Keratinocyte (primary cell): ENCODE data around the gene ZNF23. TPM values are rescaled to one million over a fixed set of nuclear protein-coding genes. Genes with fewer than 3 reads are reported as not detected.

Source experiments
- DNase-seq: peaks from one replicate; pipeline ENCODE4 v3.0.0-alpha.2; 2011; ENCODE audit warnings: low read depth, missing footprints, low spot score
- FAIRE-seq: peaks from 2 replicates; lab custom pipeline; 2011; peaks lifted over from hg19 to GRCh38; lab: Jason Lieb, UNC
- H2AFZ ChIP-seq: 2 replicates; pipeline ENCODE4 v1.6.0; 2012; ENCODE audit warnings: low read length, control low read depth, inconsistent platforms; ENCODE audit not compliant: control insufficient read depth
- H3K27ac ChIP-seq: 2 replicates; pipeline ENCODE4 v1.5.1; 2011; ENCODE audit warnings: low read length; ENCODE audit not compliant: control insufficient read depth, insufficient read depth
- H3K27me3 ChIP-seq: 3 replicates; pipeline ENCODE4 v1.6.0; 2011; ENCODE audit warnings: low read length; ENCODE audit not compliant: control insufficient read depth, insufficient read depth; ENCODE audit errors: extremely low read depth
- H3K36me3 ChIP-seq, 2 experiments: 2 replicates in 1 of 2; 3 replicates in 1 of 2; pipeline ENCODE4 v1.5.1; 2011; ENCODE audit warnings: low read length in 2 of 2, mild to moderate bottlenecking in 1 of 2; ENCODE audit not compliant: control insufficient read depth in 2 of 2, insufficient read depth in 2 of 2; ENCODE audit errors: extremely low read depth in 1 of 2
- H3K4me1 ChIP-seq: 3 replicates; pipeline ENCODE4 v1.5.1; 2011; ENCODE audit warnings: low read length; ENCODE audit not compliant: control insufficient read depth, insufficient read depth; ENCODE audit errors: extremely low read depth
- H3K4me2 ChIP-seq: 3 replicates; pipeline ENCODE4 v1.6.0; 2011; ENCODE audit warnings: low read depth, low read length; ENCODE audit not compliant: control insufficient read depth, insufficient read depth; ENCODE audit errors: extremely low read depth
- H3K4me3 ChIP-seq, 3 experiments: fragments of 200-600 bp in 1 of 3; sonication (generic) in 1 of 3; 2 replicates in 2 of 3; 3 replicates in 1 of 3; pipeline ENCODE4 v1.5.1; 2011 to 2016; ENCODE audit warnings: low read length in 3 of 3, mild to moderate bottlenecking in 3 of 3, control low read depth in 2 of 3, inconsistent platforms in 1 of 3, low read depth in 1 of 3, mixed read lengths in 1 of 3, mixed run types in 1 of 3, moderate library complexity in 1 of 3; ENCODE audit not compliant: control insufficient read depth in 2 of 3, insufficient read depth in 2 of 3; ENCODE audit errors: extremely low read depth in 1 of 3
- H3K79me2 ChIP-seq: 2 replicates; pipeline ENCODE4 v1.6.0; 2012; ENCODE audit warnings: low read length; ENCODE audit not compliant: control insufficient read depth, insufficient read depth
- H3K9ac ChIP-seq: 3 replicates; pipeline ENCODE4 v1.6.0; 2011; ENCODE audit warnings: low read length; ENCODE audit not compliant: control insufficient read depth, insufficient read depth; ENCODE audit errors: extremely low read depth
- H3K9me1 ChIP-seq: 3 replicates; pipeline ENCODE4 v1.6.0; 2011; ENCODE audit warnings: low read length; ENCODE audit not compliant: control insufficient read depth, insufficient read depth; ENCODE audit errors: extremely low read depth
- H3K9me3 ChIP-seq: 2 replicates; pipeline ENCODE4 v1.5.1; 2012; ENCODE audit warnings: low read depth, low read length; ENCODE audit not compliant: control insufficient read depth
- H4K20me1 ChIP-seq: 3 replicates; pipeline ENCODE4 v1.6.0; 2011; ENCODE audit warnings: low read length; ENCODE audit not compliant: control insufficient read depth, insufficient read depth; ENCODE audit errors: extremely low read depth
- CTCF ChIP-seq, 3 experiments: IDR thresholded peaks in 1 of 3; conservative IDR thresholded peaks in 1 of 3; optimal IDR thresholded peaks in 1 of 3; 2 replicates in 2 of 3; 3 replicates in 1 of 3; pipeline versions ENCODE3 to v1.5.1; 2011; ENCODE audit warnings: low read length in 3 of 3, mild to moderate bottlenecking in 3 of 3, moderate library complexity in 2 of 3, control low read depth in 1 of 3, inconsistent platforms in 1 of 3; ENCODE audit not compliant: insufficient read depth in 2 of 3; ENCODE audit errors: extremely low read depth in 1 of 3
- EZH2 ChIP-seq: IDR thresholded peaks from one replicate; pipeline ENCODE4 v1.6.1; 2012; ENCODE audit warnings: inconsistent platforms, mild to moderate bottlenecking, low read length, moderate library complexity
- dilution Hi-C: fragments of 300-500 bp; cut with MboI; formaldehyde crosslinking; loops from one replicate; pipeline ENCODE4 v1.7.0; 2020; ENCODE audit warnings: low sequenced_read_pairs; ENCODE audit not compliant: extremely low pct_ligation_motif_present
- polyA plus RNA-seq, 5 experiments: library from polyadenylated mRNA; depleted of rRNA in 3 of 5; stranded (reverse) in 3 of 5; stranded (forward) in 1 of 5; unstranded in 1 of 5; fragments of >200 nt; gene quantifications; 1 replicate in 1 of 5; 2 replicates in 3 of 5; 3 replicates in 1 of 5; pipeline versions ENCODE4 v1.2.1 to v1.2.3, GENCODE V29; 2011 to 2012; ENCODE audit warnings: missing spikeins in 2 of 5, low read depth in 1 of 5, low replicate concordance in 1 of 5

ZNF23 gene
- polyA plus RNA-seq, 1 donor (not counting 4 experiments of a cell fraction or from before 2014, with no cell fraction given), result 8.2 TPM

DNA sequence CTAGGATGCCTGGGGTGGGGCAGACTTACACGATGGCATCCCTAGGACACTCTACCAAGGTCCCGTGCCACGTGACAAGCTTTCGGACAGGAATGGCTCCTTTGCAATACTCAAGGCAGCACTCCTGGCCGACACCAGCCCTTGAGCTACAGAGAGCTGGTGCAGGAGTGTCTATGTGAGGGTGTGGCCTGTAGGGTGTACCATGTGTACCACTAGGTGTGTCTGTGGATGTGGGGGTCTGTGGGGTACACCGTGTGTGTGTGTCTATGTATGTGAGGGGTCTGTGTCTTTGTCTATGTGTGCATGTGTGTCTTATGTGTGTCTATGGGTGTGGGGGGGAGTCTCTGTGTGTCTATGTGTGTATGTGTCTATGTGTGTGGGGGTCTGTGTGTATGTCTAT is 18.3 kb downstream of the ZNF23 start:
- H3K27me3 ChIP-seq, result no peaks in the 10 kb centered on the region
- no peaks in the 10 kb centered on the region for H3K4me1 ChIP-seq
- no peak overlapping the region for H3K9ac ChIP-seq
- FAIRE-seq, result no peak
- H3K9me1 ChIP-seq, result no peaks in the 10 kb centered on the region
- DNase-seq, result no peak
- H3K4me2 ChIP-seq, result no peak overlapping the region
- dilution Hi-C loops, result no loop called here
- H3K27ac ChIP-seq, result no peak overlapping the region
- no peaks in the 10 kb centered on the region for H3K79me2 ChIP-seq
- TF ChIP-seq EZH2, result no peak
- TF ChIP-seq CTCF (optimal IDR thresholded peaks at IDR 0.05 in 1 of 3, IDR thresholded peaks at IDR 0.05 in 1 of 3, conservative IDR thresholded peaks at IDR 0.05 in 1 of 3; ENCODE audit: extremely low read depth in 1 of 3, insufficient read depth in 2 of 3, low read length in 3 of 3), result no peak
- H3K36me3 ChIP-seq, result peaks cover 2% of the 10 kb centered on the region in 2 experiments
- peaks cover 17% of the 10 kb centered on the region for H3K9me3 ChIP-seq
- no peak overlapping the region for H3K4me3 ChIP-seq
- no peak overlapping the region for H2AFZ ChIP-seq
- H4K20me1 ChIP-seq, result no peaks in the 10 kb centered on the region

DNA sequence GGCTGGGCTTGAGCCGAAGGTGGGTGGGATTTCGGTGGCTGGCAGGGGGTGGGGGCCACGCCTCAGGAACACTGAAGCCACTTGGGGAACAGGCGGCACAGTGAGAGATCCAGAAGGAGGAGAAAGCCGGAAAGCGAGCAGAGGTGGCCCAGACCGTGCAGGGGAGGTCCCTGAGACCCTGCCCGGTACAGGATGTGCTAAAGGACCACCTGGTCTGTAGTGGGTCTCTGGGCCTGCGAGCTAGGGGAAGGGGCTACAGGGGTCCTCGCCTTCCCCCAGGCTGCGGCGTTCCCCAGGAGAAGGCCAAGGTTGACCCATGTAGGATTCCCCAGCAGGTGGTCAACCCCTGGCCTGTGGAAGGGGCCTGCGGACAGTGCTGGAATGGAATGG is 20.0 kb downstream of the ZNF23 start, which contains the start of gene TLE7:
TLE7 (minus strand) TSS at position 4 of the 390 bp plus-strand sequence. CDS start 8,730 bp downstream, outside the sequence.
- FAIRE-seq, result no peak
- no peak within 1 kb of the TSS for H3K4me3 ChIP-seq
- H3K27ac ChIP-seq, result no peak within 1 kb of the TSS
- peaks cover 8% of the 10 kb centered on the region for H3K9me3 ChIP-seq
- H4K20me1 ChIP-seq, result no peaks in the 10 kb centered on the region
- no peaks in the 10 kb centered on the region for H3K27me3 ChIP-seq
- dilution Hi-C loops, result no loop called here
- no peaks in the 10 kb centered on the region for H3K9me1 ChIP-seq
- H2AFZ ChIP-seq, result no peak within 1 kb of the TSS
- no peak within 1 kb of the TSS for H3K4me2 ChIP-seq
- TF ChIP-seq CTCF (optimal IDR thresholded peaks at IDR 0.05 in 1 of 3, IDR thresholded peaks at IDR 0.05 in 1 of 3, conservative IDR thresholded peaks at IDR 0.05 in 1 of 3; ENCODE audit: extremely low read depth in 1 of 3, insufficient read depth in 2 of 3, low read length in 3 of 3) (no peak), EZH2 (no peak)
- DNase-seq, result no peak
- H3K4me1 ChIP-seq, result no peaks in the 10 kb centered on the region
- H3K9ac ChIP-seq, result no peak within 1 kb of the TSS
- H3K79me2 ChIP-seq, result no peaks in the 10 kb centered on the region
- H3K36me3 ChIP-seq, result no peaks in the 10 kb centered on the region
